BJ (cell line): ENCODE data around the gene ZSCAN5A. TPM values are rescaled to one million over a fixed set of nuclear protein-coding genes. Genes with fewer than 3 reads are reported as not detected.
"Not testable (repeated sequence)": the region's sequence is repeated elsewhere in the genome, so short reads cannot be mapped to it uniquely, and the experiment has no call there.

Experiments used
- CTCF ChIA-PET: fragments of 350-600 bp; formaldehyde crosslinking; extraction: SDS; loops from one replicate; lab custom pipeline; 2021; ENCODE audit warnings: antibody characterized with exemption, inconsistent platforms; lab: Yijun Ruan, JAX
- POLR2A ChIA-PET: fragments of 300-600 bp; sonication (Branson Sonifier 250); formaldehyde crosslinking; extraction: SDS; loops from one replicate; lab custom pipeline; 2021; ENCODE audit warnings: antibody characterized with exemption; lab: Charles Lee
- DNase-seq: peaks from one replicate; pipeline ENCODE4 v3.0.0-alpha.2; 2011; ENCODE audit warnings: low read depth
- H3K27me3 ChIP-seq: 2 replicates; pipeline ENCODE4 v1.6.0; 2011; ENCODE audit warnings: low read length; ENCODE audit not compliant: control insufficient read depth, insufficient read depth
- H3K36me3 ChIP-seq: 2 replicates; pipeline ENCODE4 v1.5.1; 2011; ENCODE audit warnings: low read length; ENCODE audit not compliant: control insufficient read depth, insufficient read depth
- H3K4me3 ChIP-seq: 2 replicates; pipeline ENCODE4 v1.5.1; 2011; ENCODE audit warnings: low read depth, mild to moderate bottlenecking, control low read depth, low read length
- CTCF ChIP-seq: IDR thresholded peaks from 2 replicates; pipeline ENCODE4 v1.5.1; 2011; ENCODE audit warnings: low read depth, mild to moderate bottlenecking, control low read depth, inconsistent platforms, low read length, moderate library complexity; ENCODE audit not compliant: insufficient read depth
- polyA plus RNA-seq: library from polyadenylated mRNA; depleted of rRNA; stranded (reverse); fragments of >200 nt; gene quantifications from 2 replicates; pipeline ENCODE4 v1.2.3, GENCODE V29; 2011

ZSCAN5A gene
- polyA plus RNA-seq, 1 experiment, result 4.0 TPM

- Histone ChIP-seq H3K4me3 (no peak overlapping the region), H3K36me3 (no peaks in the 10 kb centered on the region), H3K27me3 (no peaks in the 10 kb centered on the region)
- TF ChIP-seq CTCF, result no peak
- DNase-seq, result no peak
- ChIA-PET CTCF (interaction anchor here (1.0 to 1.9 kb wide), 3 partner anchors 8 to 838 kb away, joined by 3 to 4 read pairs (median 4); no protein-coding TSS in a partner anchor), POLR2A (no interaction called here)
Observed at GRCh38 chr19:56261145-56261544, 53.5 kb downstream of the ZSCAN5A start.

GRCh38 chr19:56258272-56258671 is 56.4 kb downstream of the ZSCAN5A start:
- POLR2A ChIA-PET, result no interaction called here
- DNase-seq, result no peak
- no peaks in the 10 kb centered on the region for H3K27me3 ChIP-seq
- no peak overlapping the region for H3K4me3 ChIP-seq
- no peaks in the 10 kb centered on the region for H3K36me3 ChIP-seq
- TF ChIP-seq CTCF, result no peak
- CTCF ChIA-PET, result interaction anchor here (0.7 to 1.5 kb wide), 2 partner anchors 182 to 605 kb away, joined by 4 to 5 read pairs; no protein-coding TSS in a partner anchor

- POLR2A ChIA-PET, result no interaction called here
- H3K4me3 ChIP-seq, result no peak overlapping the region
- no peaks in the 10 kb centered on the region for H3K36me3 ChIP-seq
- no peak for DNase-seq
- H3K27me3 ChIP-seq, result no peaks in the 10 kb centered on the region
- CTCF ChIA-PET, result interaction anchor here (0.6 to 8.0 kb wide), 27 partner anchors 8 to 1878 kb away, joined by 3 to 122 read pairs (median 6); partner anchors contain the start of genes EDDM13 and ZSCAN5A
- TF ChIP-seq CTCF, result peak; percentile 35; the same call in 1 of the 2 replicates
Observed at GRCh38 chr19:56253737-56254136, 60.9 kb downstream of the ZSCAN5A start.

- Histone ChIP-seq H3K4me3 (no peak overlapping the region), H3K36me3 (no peaks in the 10 kb centered on the region), H3K27me3 (no peaks in the 10 kb centered on the region)
- peak; percentile 97 for TF ChIP-seq CTCF
- no peak for DNase-seq
- CTCF ChIA-PET, result interaction anchor here (0.7 to 8.0 kb wide), 39 partner anchors 8 to 1879 kb away, joined by 3 to 122 read pairs (median 4); partner anchors contain the start of gene EDDM13
- POLR2A ChIA-PET, result no interaction called here
Observed at GRCh38 chr19:56252699-56253422, 61.8 kb downstream of the ZSCAN5A start.

GRCh38 chr19:56248736-56249338 is 65.8 kb downstream of the ZSCAN5A start:
- CTCF ChIA-PET, result interaction anchor here (1.4 to 8.0 kb wide), 3 partner anchors 17 to 172 kb away, joined by 4 to 122 read pairs (median 65); no protein-coding TSS in a partner anchor
- H3K27me3 ChIP-seq, POLR2A ChIA-PET, DNase-seq, H3K4me3 ChIP-seq, H3K36me3 ChIP-seq: not testable (repeated sequence)

GRCh38 chr19:56245764-56246163 is 68.9 kb downstream of the ZSCAN5A start:
- H3K36me3 ChIP-seq, H3K27me3 ChIP-seq, POLR2A ChIA-PET, DNase-seq, H3K4me3 ChIP-seq, CTCF ChIA-PET: not testable (repeated sequence)
